ENCODE results near the gene HLTF.

HLTF gene

DNA sequence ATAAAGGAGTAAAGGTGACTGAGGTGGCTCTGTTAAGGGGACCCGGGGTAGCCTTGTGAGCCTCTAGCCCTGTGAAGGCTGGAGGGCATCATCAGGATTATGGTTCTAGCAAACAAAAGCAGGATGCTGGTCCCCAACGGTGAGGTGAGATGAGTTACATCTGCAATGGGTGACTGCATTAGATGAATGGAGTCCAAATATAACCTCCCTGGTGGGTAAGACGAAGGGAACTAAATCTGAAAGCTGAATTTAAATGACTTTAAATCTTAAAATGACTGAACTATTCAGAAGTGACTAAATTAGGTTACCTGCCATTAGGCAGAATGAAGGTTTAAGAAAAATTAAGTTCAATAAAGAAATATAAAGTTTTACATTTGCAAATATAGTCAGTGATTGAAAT, 4.6 kb upstream of the HLTF start:
- no peak for FAIRE-seq
- no peak for DNase-seq (ENCODE audit: extremely low spot score, insufficient read length, low read depth)

- no peak for FAIRE-seq
- DNase-seq (ENCODE audit: extremely low spot score, insufficient read length, low read depth): no peak
These were observed 4.1 kb upstream of the HLTF start for GRCh38 chr3:149090461-149090860.

GRCh38 chr3:149089395-149089794, 3.1 kb upstream of the HLTF start:
- FAIRE-seq (peak; percentile 47), DNase-seq (ENCODE audit: extremely low spot score, insufficient read length, low read depth) (no peak)

GRCh38 chr3:149087208-149087607, 875 bp upstream of the HLTF start:
- FAIRE-seq (no peak), DNase-seq (ENCODE audit: extremely low spot score, insufficient read length, low read depth) (no peak)

GRCh38 chr3:149085828-149086231, 503 bp downstream of the HLTF start:
- no peak for DNase-seq (ENCODE audit: extremely low spot score, insufficient read length, low read depth)
- no peak for FAIRE-seq

- DNase-seq (ENCODE audit: extremely low spot score, insufficient read length, low read depth) (no peak), FAIRE-seq (no peak)
These were observed 4.6 kb downstream of the HLTF start for GRCh38 chr3:149081772-149082171.

- DNase-seq (ENCODE audit: extremely low spot score, insufficient read length, low read depth): no peak
These were observed 5.6 kb downstream of the HLTF start for GRCh38 chr3:149080699-149081091.

DNA sequence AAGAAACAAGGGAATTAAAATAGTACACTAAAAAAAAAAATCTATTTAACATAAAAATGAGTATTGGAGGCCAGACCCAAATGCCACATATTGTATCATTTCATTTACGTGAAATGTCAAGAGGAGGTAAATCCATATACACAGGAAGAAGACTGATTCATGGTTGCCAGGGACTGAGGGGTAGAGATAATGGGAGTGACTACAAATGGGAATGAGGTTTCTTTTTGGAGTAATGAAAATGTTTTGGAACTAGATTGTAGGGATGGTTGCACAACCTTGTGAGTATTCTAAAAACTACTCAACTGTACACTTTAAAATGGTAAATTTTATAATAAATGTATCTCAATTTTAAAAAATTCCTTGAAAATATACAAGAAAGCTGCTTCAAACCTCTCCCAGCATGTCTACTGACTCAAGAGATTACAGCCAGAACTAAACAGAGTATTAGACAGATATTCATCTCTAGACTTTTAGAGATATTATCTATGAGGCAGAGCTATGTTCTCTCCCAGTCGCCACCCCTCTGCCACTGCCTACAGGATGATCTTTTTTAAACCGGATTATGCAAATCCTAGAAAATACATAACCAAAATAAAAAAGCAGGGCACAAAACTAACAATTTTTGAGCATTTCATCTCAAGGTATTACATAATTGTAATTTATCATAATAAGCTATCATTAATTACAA, 6.2 kb downstream of the HLTF start:
- FAIRE-seq (no peak), DNase-seq (ENCODE audit: extremely low spot score, insufficient read length, low read depth) (no peak)

More at GRCh38 chr3:149080699-149081091, 5.6 kb downstream of the HLTF start:
- FAIRE-seq: no peak

DNA sequence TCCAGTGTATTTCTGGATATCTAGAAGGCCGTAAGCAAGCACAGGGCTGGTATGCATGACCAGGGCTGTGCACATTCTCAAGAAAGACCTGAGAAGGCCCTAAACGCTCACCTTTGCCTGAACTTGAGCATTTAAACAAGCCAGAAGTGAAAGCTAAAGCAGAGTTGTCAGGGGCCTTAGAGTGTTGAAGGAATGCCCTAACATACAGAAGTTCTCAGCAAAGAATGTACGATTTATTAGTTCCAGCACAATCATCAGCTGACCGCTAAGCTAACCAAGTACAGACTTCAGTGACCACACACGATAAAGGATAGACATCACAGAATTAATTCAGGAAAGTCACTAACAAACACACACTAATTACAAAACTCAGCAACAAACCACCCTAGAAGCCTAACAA, 8.7 kb downstream of the HLTF start:
- FAIRE-seq: no peak
- no peak for DNase-seq (ENCODE audit: extremely low spot score, insufficient read length, low read depth)

- DNase-seq (ENCODE audit: extremely low spot score, insufficient read length, low read depth) (no peak), FAIRE-seq (no peak)
These were observed 18.4 kb downstream of the HLTF start for GRCh38 chr3:149067883-149068282.

DNA sequence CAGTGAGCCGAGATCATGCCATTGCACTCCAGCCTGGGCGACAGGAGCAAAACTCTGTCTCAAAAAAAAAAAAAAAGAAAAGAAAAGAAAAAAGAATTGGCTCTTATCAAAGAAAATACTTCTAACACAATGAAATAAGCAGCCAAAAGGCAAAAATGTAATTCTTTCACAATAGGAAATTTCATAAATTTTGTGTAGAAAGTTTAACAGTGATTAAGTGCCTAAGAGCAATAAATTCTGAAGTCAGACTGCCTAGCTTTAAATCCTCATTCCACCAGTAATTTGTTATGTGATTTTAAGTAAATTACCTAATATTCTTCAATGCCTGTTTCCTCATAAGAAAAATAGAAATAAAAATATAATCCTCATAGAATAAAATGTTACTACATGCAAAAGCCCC, 24.6 kb downstream of the HLTF start:
- FAIRE-seq (no peak), DNase-seq (ENCODE audit: extremely low spot score, insufficient read length, low read depth) (no peak)

- FAIRE-seq: no peak
These were observed 27.7 kb downstream of the HLTF start for GRCh38 chr3:149058602-149059001.

GRCh38 chr3:149058198-149058597, 28.1 kb downstream of the HLTF start:
- DNase-seq (ENCODE audit: extremely low spot score, insufficient read length, low read depth) (no peak), FAIRE-seq (no peak)

More at GRCh38 chr3:149058602-149059001, 27.7 kb downstream of the HLTF start:
- no peak for DNase-seq (ENCODE audit: extremely low spot score, insufficient read length, low read depth)

DNA sequence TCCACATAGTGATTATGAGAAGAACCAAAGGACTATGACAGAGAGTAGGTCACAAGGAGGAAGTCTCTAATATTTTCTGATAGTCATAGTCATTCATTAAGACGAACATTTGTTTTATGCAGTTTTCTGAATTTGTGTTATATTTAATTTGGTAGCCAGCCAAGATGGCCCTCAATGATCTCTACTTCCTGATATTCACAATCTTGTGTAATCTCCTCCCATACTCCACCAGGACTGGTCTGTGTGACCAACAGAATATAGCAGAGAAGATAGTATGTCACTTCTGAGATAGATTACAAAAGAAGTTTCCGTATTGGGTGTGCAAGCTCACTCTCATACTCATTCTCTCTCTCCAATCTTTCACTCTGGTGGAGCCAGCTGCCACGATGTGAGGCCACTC, 30.8 kb downstream of the HLTF start:
- DNase-seq (ENCODE audit: extremely low spot score, insufficient read length, low read depth) (no peak), FAIRE-seq (no peak)

DNA sequence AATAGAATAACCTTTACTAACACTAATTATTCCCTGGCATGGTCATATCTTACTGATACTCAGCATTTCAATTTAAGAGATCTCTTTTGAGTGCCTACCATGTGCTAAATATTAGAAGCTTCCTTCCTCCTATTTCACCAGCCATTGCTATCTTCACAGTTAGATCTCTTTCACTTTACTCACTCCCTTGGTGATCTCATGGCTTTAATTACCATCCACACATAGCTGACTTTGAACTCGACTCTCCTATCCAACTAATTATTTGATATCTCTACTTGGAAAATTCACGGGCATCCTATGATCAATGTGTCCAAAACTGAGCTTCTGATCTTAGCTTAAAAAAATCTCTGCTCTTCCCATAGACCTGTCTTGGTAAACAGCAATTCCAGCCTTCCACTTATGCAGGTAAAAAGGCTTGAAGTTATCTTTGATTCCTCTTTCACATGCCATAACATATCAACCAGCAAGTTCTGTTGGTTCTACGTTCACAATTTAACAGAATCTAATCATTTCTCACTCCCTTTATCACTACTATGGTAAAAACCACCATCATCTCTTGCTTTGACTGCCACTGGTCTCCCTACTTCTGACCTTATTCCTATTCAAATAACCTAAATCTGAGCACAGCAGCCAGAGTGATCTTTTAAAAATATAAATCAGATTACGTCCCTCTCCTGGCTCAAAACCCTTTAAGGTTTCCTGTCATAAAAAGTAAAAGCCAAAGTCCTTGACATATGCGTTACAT, 41.8 kb downstream of the HLTF start:
- DNase-seq (ENCODE audit: extremely low spot score, insufficient read length, low read depth) (no peak), FAIRE-seq (no peak)

- DNase-seq (ENCODE audit: extremely low spot score, insufficient read length, low read depth): peak; percentile 8
- FAIRE-seq: peak; percentile 67
These were observed 43.4 kb downstream of the HLTF start for GRCh38 chr3:149042789-149043386.

DNA sequence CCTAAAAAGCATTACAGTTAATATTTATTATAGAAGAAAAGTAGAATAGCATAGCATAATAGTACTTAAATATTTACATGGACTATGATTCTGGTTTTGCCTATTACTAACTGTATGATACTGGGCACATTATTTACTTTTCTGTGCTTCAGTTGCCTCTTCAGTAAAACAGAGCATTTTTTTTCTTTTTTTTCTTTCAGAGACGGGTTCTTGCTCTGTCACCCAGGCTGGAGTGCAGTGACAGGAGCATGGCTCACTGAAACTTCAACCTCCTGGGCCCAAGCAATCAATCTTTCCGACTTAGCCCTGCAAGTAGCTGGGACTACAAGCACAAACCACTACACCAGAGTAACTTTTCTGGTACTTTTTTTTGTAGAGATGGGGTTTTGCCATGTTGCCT, 48.0 kb downstream of the HLTF start:
- FAIRE-seq (no peak), DNase-seq (ENCODE audit: extremely low spot score, insufficient read length, low read depth) (no peak)

GRCh38 chr3:149037684-149038083, 48.6 kb downstream of the HLTF start:
- DNase-seq (ENCODE audit: extremely low spot score, insufficient read length, low read depth): no peak
- no peak for FAIRE-seq

GRCh38 chr3:149031096-149031495, 55.2 kb downstream of the HLTF start:
- FAIRE-seq: no peak

DNA sequence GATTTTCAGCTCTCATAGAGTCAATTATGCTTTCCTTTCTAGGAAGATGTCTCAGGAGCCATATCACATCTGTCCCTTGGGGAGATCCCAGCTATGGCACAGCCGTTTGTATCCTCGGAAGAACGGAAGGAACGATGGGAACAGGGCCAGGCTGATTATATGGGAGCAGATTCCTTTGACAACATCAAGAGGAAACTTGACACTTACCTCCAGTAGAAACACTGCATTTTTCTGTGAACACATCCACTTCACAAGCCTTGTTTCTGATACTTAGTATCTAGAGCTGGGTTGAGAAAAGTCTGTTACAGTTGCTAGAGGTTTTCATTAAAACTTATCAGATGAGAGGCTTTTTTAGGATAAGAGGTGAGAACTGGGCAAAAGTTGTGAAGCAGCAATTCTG, 59.6 kb downstream of the HLTF start:
- FAIRE-seq: peak; percentile 35
- no peak for DNase-seq (ENCODE audit: extremely low spot score, insufficient read length, low read depth)

More at GRCh38 chr3:149031096-149031495, 55.2 kb downstream of the HLTF start:
- no peak for DNase-seq (ENCODE audit: extremely low spot score, insufficient read length, low read depth)

- no peak for DNase-seq (ENCODE audit: extremely low spot score, insufficient read length, low read depth)
- no peak for FAIRE-seq
These were observed 62.4 kb downstream of the HLTF start for GRCh38 chr3:149023951-149024350.

All from GM18507 (cell line).